ENCODE data around the gene LVRN. TPM values are rescaled to one million over a fixed set of nuclear protein-coding genes. Genes with fewer than 3 reads are reported as not detected.

Gene LVRN
- total RNA-seq, 1 experiment from 2014 or later: 0.09 TPM

- Histone ChIP-seq H3K4ac (ENCODE audit: low read depth, low read length) (no peak overlapping the region), H3K9me3 (ENCODE audit: control insufficient read depth, low read depth, low read length) (no peaks in the 10 kb centered on the region), H3T11ph (ENCODE audit: low read length) (no peak overlapping the region), H4K8ac (replicated peaks; ENCODE audit: insufficient read length, low read depth, low read length) (no peak overlapping the region), H3K23ac (ENCODE audit: insufficient read length, low read depth, low read length) (no peak overlapping the region), H2BK120ac (ENCODE audit: low read depth, low read length, poor library complexity, severe bottlenecking) (no peak overlapping the region), H3K79me2 (ENCODE audit: insufficient read depth, low read length) (no peaks in the 10 kb centered on the region), H3K9ac (ENCODE audit: extremely low read depth, insufficient read length, low read length) (no peak overlapping the region), H3K79me1 (ENCODE audit: insufficient read depth, low read depth, low read length, poor library complexity, severe bottlenecking) (no peaks in the 10 kb centered on the region), H3K4me2 (ENCODE audit: insufficient read depth, insufficient read length, low read length) (no peak overlapping the region), H2BK15ac (ENCODE audit: low read depth, low read length) (no peak overlapping the region), H2BK12ac (ENCODE audit: insufficient read length, low read depth, low read length) (no peak overlapping the region), H2AK5ac (ENCODE audit: insufficient read length, low read length) (no peak overlapping the region), H4K91ac (ENCODE audit: insufficient read length, low read depth, low read length) (no peak overlapping the region), H3K4me1 (ENCODE audit: insufficient read depth, low read length) (peaks cover 2% of the 10 kb centered on the region; the same call in 1 of the 2 replicates), H2AFZ (ENCODE audit: low read length) (no peak overlapping the region), H2BK5ac (ENCODE audit: insufficient read length, low read length) (no peak overlapping the region), H3K14ac (ENCODE audit: insufficient read depth, low read length) (no peak overlapping the region), H3K56ac (ENCODE audit: insufficient read length, low read depth, low read length) (no peak overlapping the region), H4K5ac (ENCODE audit: insufficient read length, low read depth, low read length) (no peak overlapping the region), H3K27ac (ENCODE audit: insufficient read length, low read depth, low read length) (no peak overlapping the region), H3K23me2 (ENCODE audit: insufficient read length, low read depth, low read length, poor library complexity, severe bottlenecking) (no peaks in the 10 kb centered on the region), H2BK20ac (ENCODE audit: low read depth, low read length, poor library complexity, severe bottlenecking) (no peak overlapping the region), H4K20me1 (ENCODE audit: control insufficient read depth, insufficient read depth, insufficient read length) (no peaks in the 10 kb centered on the region), H3K18ac (ENCODE audit: insufficient read length, low read depth, low read length) (no peak overlapping the region), H3K27me3 (ENCODE audit: insufficient read depth, low read length) (no peaks in the 10 kb centered on the region)
- no peak overlapping the region for H3K4me3 Mint-ChIP-seq
- no peaks in the 10 kb centered on the region for H3K36me3 Mint-ChIP-seq (ENCODE audit: insufficient read depth in 1 of 3, low read depth in 3 of 3)
- H3K9me3 Mint-ChIP-seq: no peaks in the 10 kb centered on the region
- DNase-seq: no peak
- peaks cover 0 to 7% of the 10 kb centered on the region in 2 experiments; a peak in 2 of 4 replicates for H3K4me1 Mint-ChIP-seq
- H3K27me3 Mint-ChIP-seq (ENCODE audit: low read depth): no peaks in the 10 kb centered on the region; the same call in 1 of the 2 replicates
- WGBS (ENCODE audit: extremely low coverage, insufficient read length, low lambda C conversion rate): no CpG with 5 or more reads among the region's 4 CpGs
- no peak overlapping the region for H3K27ac Mint-ChIP-seq
- peak; percentile 92 for TF ChIP-seq CTCF (conservative IDR thresholded peaks at IDR 0.05)
These were observed 105.9 kb downstream of the LVRN start for GRCh38 chr5:116068028-116068632.

Data from H9 (cell line).